Hepatocyte (in vitro differentiated cells): Measurements from ENCODE around the gene ABCC9. TPM values are rescaled to one million over a fixed set of nuclear protein-coding genes. Genes with fewer than 3 reads are reported as not detected.

ENCODE experiments used
- DNase-seq: peaks from one replicate; pipeline ENCODE4 v3.0.0-alpha.2; 2016; ENCODE audit warnings: low spot score
- H2AFZ ChIP-seq: fragments of 200-600 bp; sonication (generic); 2 replicates; pipeline ENCODE4 v1.6.0; 2016; ENCODE audit warnings: antibody characterized with exemption, mild to moderate bottlenecking
- H3K27ac ChIP-seq: fragments of 200-600 bp; sonication (generic); 2 replicates; pipeline ENCODE4 v1.5.1; 2016; ENCODE audit warnings: mild to moderate bottlenecking
- H3K27me3 ChIP-seq: fragments of 200-600 bp; sonication (generic); 2 replicates; pipeline ENCODE4 v1.6.1; 2016
- H3K36me3 ChIP-seq: fragments of 200-600 bp; sonication (generic); replicated peaks from 2 replicates; pipeline ENCODE4 v1.5.1; 2016; ENCODE audit warnings: low read depth; ENCODE audit not compliant: insufficient read depth
- H3K4me1 ChIP-seq: fragments of 200-600 bp; sonication (generic); 2 replicates; pipeline ENCODE4 v1.5.1; 2016; ENCODE audit warnings: mild to moderate bottlenecking, moderate library complexity; ENCODE audit not compliant: insufficient read depth
- H3K4me2 ChIP-seq: fragments of 200-600 bp; sonication (generic); 2 replicates; pipeline ENCODE4 v1.6.0; 2016
- H3K4me3 ChIP-seq: fragments of 200-600 bp; sonication (generic); 2 replicates; pipeline ENCODE4 v1.5.1; 2016; ENCODE audit warnings: mild to moderate bottlenecking
- H3K79me2 ChIP-seq: fragments of 200-600 bp; sonication (generic); 2 replicates; pipeline ENCODE4 v1.6.0; 2017; ENCODE audit warnings: mild to moderate bottlenecking
- H3K9me2 ChIP-seq: fragments of 200-600 bp; sonication (generic); replicated peaks from 2 replicates; pipeline ENCODE4 v1.6.0; 2017; ENCODE audit warnings: mild to moderate bottlenecking; ENCODE audit not compliant: insufficient read depth
- H3K9me3 ChIP-seq: fragments of 200-600 bp; sonication (generic); 2 replicates; pipeline ENCODE4 v1.5.1; 2016; ENCODE audit warnings: low read depth, mild to moderate bottlenecking
- H4K20me1 ChIP-seq: fragments of 200-600 bp; sonication (generic); 2 replicates; pipeline ENCODE4 v1.6.0; 2016; ENCODE audit warnings: mild to moderate bottlenecking; ENCODE audit not compliant: insufficient read depth, poor library complexity, severe bottlenecking
- CTCF ChIP-seq: fragments of 200-600 bp; sonication (generic); IDR thresholded peaks from 2 replicates; pipeline ENCODE4 v1.5.1; 2016; ENCODE audit warnings: antibody characterized with exemption, mild to moderate bottlenecking; ENCODE audit not compliant: poor library complexity
- EZH2 ChIP-seq: fragments of 200-600 bp; sonication (generic); IDR thresholded peaks from 2 replicates; pipeline ENCODE4 v1.6.1; 2016; ENCODE audit warnings: antibody characterized with exemption, mild to moderate bottlenecking, borderline replicate concordance
- EZH2phosphoT487 ChIP-seq: fragments of 200-600 bp; sonication (generic); IDR thresholded peaks from one replicate; pipeline ENCODE4 v1.6.1; 2018; ENCODE audit warnings: antibody characterized with exemption, mild to moderate bottlenecking, low read depth, moderate library complexity; ENCODE audit not compliant: unreplicated experiment, severe bottlenecking
- WGBS: methylation state at CpG from one replicate; pipeline ENCODE4 v1.1.6; 2016; ENCODE audit warnings: low lambda C conversion rate; ENCODE audit errors: missing lambda C conversion rate; 5-methylcytosine and 5-hydroxymethylcytosine counted together
- polyA plus RNA-seq: library from polyadenylated mRNA; unstranded; fragments of >200 nt; fragmentation: Nextera tagmentation; extraction: Ambion mirVana; gene quantifications from 2 replicates; pipeline ENCODE4 v1.2.1, GENCODE V29; 2016
- total RNA-seq: library from RNA; depleted of rRNA; stranded (reverse); fragments of >200 nt; gene quantifications from 2 replicates; pipeline ENCODE4 v1.2.3, GENCODE V29; 2014

ABCC9 gene
- total and polyA plus RNA-seq, 2 experiments from 2014 or later, result 0.68 to 10.0 TPM

GRCh38 chr12:21851151-21851550 lies 90.1 kb downstream of the ABCC9 start:
- 91% methylated on average over 1 of the region's 1 CpG for WGBS
- no peak overlapping the region for H3K4me2 ChIP-seq

GRCh38 chr12:21850419-21850818 lies 90.8 kb downstream of the ABCC9 start:
- no peak overlapping the region for H3K27ac ChIP-seq
- no peak overlapping the region for H3K4me3 ChIP-seq
- DNase-seq, result no peak
- WGBS, result 77% methylated on average over 4 of the region's 4 CpGs
- no peaks in the 10 kb centered on the region for H3K36me3 ChIP-seq
- TF ChIP-seq EZH2, result no peak
- TF ChIP-seq EZH2phosphoT487, result no peak
- no peak for TF ChIP-seq CTCF
- no peak overlapping the region for H3K4me2 ChIP-seq
- H3K79me2 ChIP-seq, result no peaks in the 10 kb centered on the region
- H4K20me1 ChIP-seq, result no peaks in the 10 kb centered on the region
- no peak overlapping the region for H2AFZ ChIP-seq
- H3K9me2 ChIP-seq, result no peaks in the 10 kb centered on the region
- H3K9me3 ChIP-seq, result no peaks in the 10 kb centered on the region
- H3K4me1 ChIP-seq, result no peaks in the 10 kb centered on the region
- H3K27me3 ChIP-seq, result no peaks in the 10 kb centered on the region

More at GRCh38 chr12:21851151-21851550, 90.1 kb downstream of the ABCC9 start:
- Histone ChIP-seq H3K9me2 (no peaks in the 10 kb centered on the region), H3K27ac (no peak overlapping the region), H4K20me1 (no peaks in the 10 kb centered on the region), H3K36me3 (no peaks in the 10 kb centered on the region), H3K27me3 (no peaks in the 10 kb centered on the region), H3K9me3 (no peaks in the 10 kb centered on the region), H3K4me1 (no peaks in the 10 kb centered on the region), H3K4me3 (no peak overlapping the region), H3K79me2 (no peaks in the 10 kb centered on the region), H2AFZ (no peak overlapping the region)
- no peak for TF ChIP-seq EZH2
- no peak for DNase-seq

GRCh38 chr12:21849878-21850277 lies 91.3 kb downstream of the ABCC9 start:
- DNase-seq, result no peak
- Histone ChIP-seq H3K9me3 (no peaks in the 10 kb centered on the region), H2AFZ (no peak overlapping the region), H3K4me3 (no peak overlapping the region), H3K27ac (no peak overlapping the region), H3K27me3 (no peaks in the 10 kb centered on the region), H3K9me2 (no peaks in the 10 kb centered on the region), H3K4me2 (no peak overlapping the region), H3K36me3 (no peaks in the 10 kb centered on the region), H3K4me1 (no peaks in the 10 kb centered on the region), H3K79me2 (no peaks in the 10 kb centered on the region), H4K20me1 (no peaks in the 10 kb centered on the region)
- 69% methylated on average over 2 of the region's 2 CpGs for WGBS
- TF ChIP-seq EZH2 (no peak), EZH2phosphoT487 (no peak), CTCF (no peak)

GRCh38 chr12:21848192-21848591 lies 93.0 kb downstream of the ABCC9 start:
- Histone ChIP-seq H3K4me2 (no peak overlapping the region), H3K9me3 (no peaks in the 10 kb centered on the region), H3K36me3 (no peaks in the 10 kb centered on the region), H3K27me3 (no peaks in the 10 kb centered on the region), H3K27ac (no peak overlapping the region), H3K4me3 (no peak overlapping the region), H2AFZ (no peak overlapping the region), H4K20me1 (no peaks in the 10 kb centered on the region), H3K4me1 (no peaks in the 10 kb centered on the region), H3K79me2 (no peaks in the 10 kb centered on the region), H3K9me2 (no peaks in the 10 kb centered on the region)
- no peak for TF ChIP-seq EZH2phosphoT487
- no peak for TF ChIP-seq EZH2
- no peak for TF ChIP-seq CTCF
- DNase-seq, result no peak
- WGBS, result 71% methylated on average over 5 of the region's 5 CpGs
